Parathyroid adenoma (tissue), 2 donors: ENCODE measurements around the gene PACRG.

ENCODE experiments used
- H2AFZ ChIP-seq: fragments of 300-600 bp; sonication (generic); one replicate; pipeline ENCODE4 v1.7.0; 2017; ENCODE audit warnings: antibody characterized with exemption, mild to moderate bottlenecking
- H3K27ac ChIP-seq: fragments of 300-600 bp; sonication (generic); one replicate; pipeline ENCODE4 v1.7.0; 2017
- H3K27me3 ChIP-seq: fragments of 300-600 bp; sonication (generic); one replicate; pipeline ENCODE4 v1.7.0; 2017; ENCODE audit warnings: low read length; ENCODE audit not compliant: control insufficient read depth, insufficient read depth
- H3K36me3 ChIP-seq: fragments of 300-600 bp; sonication (generic); one replicate; pipeline ENCODE4 v1.7.0; 2017; ENCODE audit warnings: low read length; ENCODE audit not compliant: control insufficient read depth, insufficient read depth
- H3K4me1 ChIP-seq: fragments of 300-600 bp; sonication (generic); one replicate; pipeline ENCODE4 v1.7.0; 2017; ENCODE audit warnings: control low read depth
- H3K4me2 ChIP-seq: fragments of 300-600 bp; sonication (generic); one replicate; pipeline ENCODE4 v1.7.0; 2017; ENCODE audit warnings: low read length
- H3K4me3 ChIP-seq: fragments of 300-600 bp; sonication (generic); one replicate; pipeline ENCODE4 v1.7.0; 2017; ENCODE audit warnings: low read depth, low read length
- H3K79me2 ChIP-seq: fragments of 300-600 bp; sonication (generic); one replicate; pipeline ENCODE4 v1.7.0; 2017; ENCODE audit warnings: control low read depth
- H3K9ac ChIP-seq: fragments of 300-600 bp; sonication (generic); one replicate; pipeline ENCODE4 v1.7.0; 2017; ENCODE audit warnings: mild to moderate bottlenecking
- H3K9me3 ChIP-seq: fragments of 300-600 bp; sonication (generic); one replicate; pipeline ENCODE4 v1.7.0; 2017; ENCODE audit warnings: low read length; ENCODE audit not compliant: control insufficient read depth
- CTCF ChIP-seq: fragments of 300-600 bp; sonication (generic); IDR thresholded peaks from one replicate; pipeline ENCODE4 v1.7.0; 2017; ENCODE audit warnings: antibody characterized with exemption, mild to moderate bottlenecking
- donor health status: primary hyperparathyroidism.

PACRG gene

GRCh38 chr6:162849269-162849668, 121.5 kb downstream of the PACRG start:
- H3K4me2 ChIP-seq, result no peak overlapping the region
- no peaks in the 10 kb centered on the region for H3K27me3 ChIP-seq
- no peak overlapping the region for H3K27ac ChIP-seq
- H2AFZ ChIP-seq, result no peak overlapping the region
- H3K9me3 ChIP-seq, result no peaks in the 10 kb centered on the region
- H3K79me2 ChIP-seq, result no peaks in the 10 kb centered on the region
- no peak overlapping the region for H3K4me3 ChIP-seq
- no peaks in the 10 kb centered on the region for H3K4me1 ChIP-seq
- H3K9ac ChIP-seq, result no peak overlapping the region
- no peaks in the 10 kb centered on the region for H3K36me3 ChIP-seq
- no peak for TF ChIP-seq CTCF

GRCh38 chr6:162852192-162852591, 124.4 kb downstream of the PACRG start:
- Histone ChIP-seq H3K4me1 (peaks cover under 1% of the 10 kb centered on the region), H3K4me3 (no peak overlapping the region), H3K9me3 (no peaks in the 10 kb centered on the region), H2AFZ (no peak overlapping the region), H3K36me3 (no peaks in the 10 kb centered on the region), H3K4me2 (no peak overlapping the region), H3K27me3 (no peaks in the 10 kb centered on the region), H3K79me2 (no peaks in the 10 kb centered on the region), H3K9ac (no peak overlapping the region), H3K27ac (no peak overlapping the region)
- no peak for TF ChIP-seq CTCF

GRCh38 chr6:162852840-162853577, 125.2 kb downstream of the PACRG start:
- H3K4me3 ChIP-seq, result no peak overlapping the region
- no peak for TF ChIP-seq CTCF
- no peak overlapping the region for H2AFZ ChIP-seq
- H3K9ac ChIP-seq, result no peak overlapping the region
- H3K4me1 ChIP-seq, result peaks cover 3% of the 10 kb centered on the region
- H3K79me2 ChIP-seq, result no peaks in the 10 kb centered on the region
- H3K27me3 ChIP-seq, result no peaks in the 10 kb centered on the region
- no peaks in the 10 kb centered on the region for H3K36me3 ChIP-seq
- no peaks in the 10 kb centered on the region for H3K9me3 ChIP-seq
- no peak overlapping the region for H3K4me2 ChIP-seq
- no peak overlapping the region for H3K27ac ChIP-seq

GRCh38 chr6:162854228-162854627, 126.5 kb downstream of the PACRG start:
- Histone ChIP-seq H3K79me2 (no peaks in the 10 kb centered on the region), H3K9ac (no peak overlapping the region), H3K4me1 (peaks cover 3% of the 10 kb centered on the region), H3K27ac (no peak overlapping the region), H3K4me2 (no peak overlapping the region), H3K9me3 (no peaks in the 10 kb centered on the region), H3K27me3 (no peaks in the 10 kb centered on the region), H3K4me3 (no peak overlapping the region), H2AFZ (no peak overlapping the region), H3K36me3 (no peaks in the 10 kb centered on the region)
- TF ChIP-seq CTCF, result no peak

- no peak overlapping the region for H3K9ac ChIP-seq
Measured at GRCh38 chr6:162854734-162855191, 127.0 kb downstream of the PACRG start.

More at GRCh38 chr6:162854734-162855191, 127.0 kb downstream of the PACRG start:
- no peaks in the 10 kb centered on the region for H3K36me3 ChIP-seq
- no peaks in the 10 kb centered on the region for H3K27me3 ChIP-seq
- no peak for TF ChIP-seq CTCF
- no peak overlapping the region for H3K27ac ChIP-seq
- no peak overlapping the region for H3K4me3 ChIP-seq
- H3K4me2 ChIP-seq, result no peak overlapping the region
- H3K4me1 ChIP-seq, result peaks cover 3% of the 10 kb centered on the region
- H2AFZ ChIP-seq, result no peak overlapping the region
- H3K9me3 ChIP-seq, result no peaks in the 10 kb centered on the region
- no peaks in the 10 kb centered on the region for H3K79me2 ChIP-seq
